HepG2 (cell line): ENCODE data around the gene KIZ. TPM values are rescaled to one million over a fixed set of nuclear protein-coding genes. Genes with fewer than 3 reads are reported as not detected.

ENCODE experiments used
- BRCA1 ChIP-seq: sonication (generic); formaldehyde crosslinking; IDR thresholded peaks from 2 replicates; pipeline ENCODE4 v1.4.0; 2020; ENCODE audit warnings: missing genetic modification reagents
- JDP2 ChIP-seq: sonication (generic); formaldehyde crosslinking; IDR thresholded peaks from 2 replicates; pipeline ENCODE4 v1.8.1; 2022; ENCODE audit warnings: missing genetic modification reagents, borderline replicate concordance
- KDM4B ChIP-seq: sonication (generic); formaldehyde crosslinking; IDR thresholded peaks from 2 replicates; pipeline ENCODE4 v1.4.0; 2020; ENCODE audit warnings: missing genetic modification reagents
- ONECUT2 ChIP-seq: sonication (generic); formaldehyde crosslinking; IDR thresholded peaks from 2 replicates; pipeline ENCODE4 v1.4.0; 2020; ENCODE audit warnings: missing genetic modification reagents
- REPIN1 ChIP-seq: sonication (generic); formaldehyde crosslinking; IDR thresholded peaks from 2 replicates; pipeline ENCODE4 v1.8.0; 2022; ENCODE audit warnings: missing genetic modification reagents, low read depth, mild to moderate bottlenecking, borderline replicate concordance
- SKI ChIP-seq: fragments of 450-650 bp; IDR thresholded peaks from one replicate; pipeline ENCODE4 v1.6.1; 2018; ENCODE audit warnings: mild to moderate bottlenecking; ENCODE audit not compliant: partially characterized antibody
- ZNF317 ChIP-seq: sonication (generic); formaldehyde crosslinking; IDR thresholded peaks from 2 replicates; pipeline ENCODE4 v1.5.0; 2020; ENCODE audit warnings: mild to moderate bottlenecking, missing genetic modification reagents
- ZNF607 ChIP-seq: sonication (generic); formaldehyde crosslinking; IDR thresholded peaks from 2 replicates; pipeline ENCODE4 v1.5.1; 2020; ENCODE audit warnings: missing genetic modification reagents, mild to moderate bottlenecking, borderline replicate concordance
- ZSCAN25 ChIP-seq: sonication (generic); formaldehyde crosslinking; IDR thresholded peaks from 2 replicates; pipeline ENCODE4 v1.8.0; 2022; ENCODE audit warnings: mild to moderate bottlenecking, missing genetic modification reagents
- polyA plus RNA-seq, 8 experiments: library from polyadenylated mRNA; depleted of rRNA in 3 of 8; stranded (reverse) in 7 of 8; unstranded in 1 of 8; fragments of >200 nt; fragmentation: Illumina TruSeq in 4 of 8; extraction: Trizol in 4 of 8; gene quantifications; 2 replicates each; pipeline versions ENCODE4 v1.2.1 to v1.2.3, GENCODE V29; 2011 to 2016; ENCODE audit warnings: low read depth in 4 of 8, missing spikeins in 1 of 8, mixed read lengths in 1 of 8; ENCODE audit not compliant: insufficient read depth in 1 of 8
- total RNA-seq, 5 experiments: library from RNA; depleted of rRNA; stranded (reverse); fragments of >200 nt; fragmentation: Illumina TruSeq; extraction: Trizol; gene quantifications; 2 replicates each; pipeline ENCODE4 v1.2.3, GENCODE V29; 2016; ENCODE audit warnings: low read depth in 1 of 5
- TF ChIP-seq, protein P1 (sequence below): sonication (generic); formaldehyde crosslinking; IDR thresholded peaks from 2 replicates; pipeline ENCODE4 v1.8.1; 2023; ENCODE audit warnings: missing genetic modification reagents, inconsistent platforms, borderline replicate concordance
- TF ChIP-seq, protein P2 (sequence below): sonication (generic); formaldehyde crosslinking; IDR thresholded peaks from 2 replicates; pipeline ENCODE4 v1.5.0; 2020; ENCODE audit warnings: mild to moderate bottlenecking, missing genetic modification reagents, moderate library complexity
- TF ChIP-seq, protein P3 (sequence below): sonication (generic); formaldehyde crosslinking; IDR thresholded peaks from 2 replicates; pipeline ENCODE4 v1.8.0; 2022; ENCODE audit warnings: missing genetic modification reagents, mild to moderate bottlenecking, moderate library complexity, borderline replicate concordance
- TF ChIP-seq, protein P4 (sequence below): sonication (generic); formaldehyde crosslinking; IDR thresholded peaks from 2 replicates; pipeline ENCODE4 v1.4.0; 2020; ENCODE audit warnings: missing genetic modification reagents, mild to moderate bottlenecking, borderline replicate concordance

The KIZ gene
- total and polyA plus RNA-seq, 2 of the 13 experiments (the other 11 are each of a cell fraction or from before 2014, with no cell fraction given), result 46.3 to 114 TPM

DNA sequence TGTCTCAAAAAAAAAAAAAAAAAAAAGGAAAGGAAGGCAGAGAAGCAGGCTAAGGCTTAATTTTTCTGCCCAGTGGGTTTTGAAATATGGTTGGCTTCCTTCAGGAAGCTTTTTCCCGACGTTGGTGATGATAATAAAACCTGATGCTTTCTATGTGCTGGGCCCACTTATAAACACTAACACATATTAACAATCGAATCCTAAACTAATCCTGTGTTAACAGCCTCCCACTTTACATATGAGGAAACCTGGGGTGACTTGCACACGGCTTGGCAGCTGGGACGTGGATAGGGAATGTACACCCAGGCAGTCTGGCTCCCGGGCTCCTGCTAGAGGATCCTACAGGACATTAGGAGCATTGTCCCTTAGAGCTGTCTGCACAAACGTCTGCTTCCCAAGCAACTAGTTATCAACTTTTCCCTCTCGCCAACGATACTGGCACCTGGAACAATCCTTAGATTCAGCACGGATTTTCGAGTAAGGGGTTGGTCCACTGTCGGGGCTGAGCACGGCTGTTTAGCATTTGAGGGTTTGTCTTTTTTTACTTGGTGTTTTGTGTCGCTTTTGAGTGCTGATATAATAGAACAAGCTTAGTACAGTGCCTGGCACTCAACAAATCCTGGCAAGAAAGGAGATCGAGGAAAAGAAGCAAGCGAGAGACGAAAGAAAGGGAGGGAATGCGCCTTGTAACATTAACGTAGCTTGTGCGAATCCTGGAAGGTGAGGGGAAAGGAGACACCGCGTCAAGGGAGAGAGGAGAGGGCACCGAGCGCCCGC, 622 bp upstream of the KIZ start (continued):
- TF ChIP-seq, protein P1, sequence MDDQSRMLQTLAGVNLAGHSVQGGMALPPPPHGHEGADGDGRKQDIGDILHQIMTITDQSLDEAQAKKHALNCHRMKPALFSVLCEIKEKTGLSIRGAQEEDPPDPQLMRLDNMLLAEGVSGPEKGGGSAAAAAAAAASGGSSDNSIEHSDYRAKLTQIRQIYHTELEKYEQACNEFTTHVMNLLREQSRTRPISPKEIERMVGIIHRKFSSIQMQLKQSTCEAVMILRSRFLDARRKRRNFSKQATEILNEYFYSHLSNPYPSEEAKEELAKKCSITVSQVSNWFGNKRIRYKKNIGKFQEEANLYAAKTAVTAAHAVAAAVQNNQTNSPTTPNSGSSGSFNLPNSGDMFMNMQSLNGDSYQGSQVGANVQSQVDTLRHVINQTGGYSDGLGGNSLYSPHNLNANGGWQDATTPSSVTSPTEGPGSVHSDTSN, result no peak
- TF ChIP-seq REPIN1 (CRISPR knock-in tag) (peak; percentile 6; the same call in 1 of the 2 replicates), KDM4B (CRISPR knock-in tag) (no peak), BRCA1 (CRISPR knock-in tag) (peak; percentile 47; the same call in 1 of the 2 replicates), SKI (no peak), ZNF317 (CRISPR knock-in tag) (peak; percentile 42; the same call in 1 of the 2 replicates), ZSCAN25 (CRISPR knock-in tag) (peak; percentile 58; the same call in 1 of the 2 replicates), ONECUT2 (CRISPR knock-in tag) (0 out of 2 replicates have a peak, but pooled peaks have one; percentile 8), ZNF607 (0 out of 2 replicates have a peak, but pooled peaks have one; percentile 28), JDP2 (CRISPR knock-in tag) (no peak)
- TF ChIP-seq, protein P2, sequence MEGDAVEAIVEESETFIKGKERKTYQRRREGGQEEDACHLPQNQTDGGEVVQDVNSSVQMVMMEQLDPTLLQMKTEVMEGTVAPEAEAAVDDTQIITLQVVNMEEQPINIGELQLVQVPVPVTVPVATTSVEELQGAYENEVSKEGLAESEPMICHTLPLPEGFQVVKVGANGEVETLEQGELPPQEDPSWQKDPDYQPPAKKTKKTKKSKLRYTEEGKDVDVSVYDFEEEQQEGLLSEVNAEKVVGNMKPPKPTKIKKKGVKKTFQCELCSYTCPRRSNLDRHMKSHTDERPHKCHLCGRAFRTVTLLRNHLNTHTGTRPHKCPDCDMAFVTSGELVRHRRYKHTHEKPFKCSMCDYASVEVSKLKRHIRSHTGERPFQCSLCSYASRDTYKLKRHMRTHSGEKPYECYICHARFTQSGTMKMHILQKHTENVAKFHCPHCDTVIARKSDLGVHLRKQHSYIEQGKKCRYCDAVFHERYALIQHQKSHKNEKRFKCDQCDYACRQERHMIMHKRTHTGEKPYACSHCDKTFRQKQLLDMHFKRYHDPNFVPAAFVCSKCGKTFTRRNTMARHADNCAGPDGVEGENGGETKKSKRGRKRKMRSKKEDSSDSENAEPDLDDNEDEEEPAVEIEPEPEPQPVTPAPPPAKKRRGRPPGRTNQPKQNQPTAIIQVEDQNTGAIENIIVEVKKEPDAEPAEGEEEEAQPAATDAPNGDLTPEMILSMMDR (CRISPR knock-in tag), result peak; percentile 58
- TF ChIP-seq, protein P3, sequence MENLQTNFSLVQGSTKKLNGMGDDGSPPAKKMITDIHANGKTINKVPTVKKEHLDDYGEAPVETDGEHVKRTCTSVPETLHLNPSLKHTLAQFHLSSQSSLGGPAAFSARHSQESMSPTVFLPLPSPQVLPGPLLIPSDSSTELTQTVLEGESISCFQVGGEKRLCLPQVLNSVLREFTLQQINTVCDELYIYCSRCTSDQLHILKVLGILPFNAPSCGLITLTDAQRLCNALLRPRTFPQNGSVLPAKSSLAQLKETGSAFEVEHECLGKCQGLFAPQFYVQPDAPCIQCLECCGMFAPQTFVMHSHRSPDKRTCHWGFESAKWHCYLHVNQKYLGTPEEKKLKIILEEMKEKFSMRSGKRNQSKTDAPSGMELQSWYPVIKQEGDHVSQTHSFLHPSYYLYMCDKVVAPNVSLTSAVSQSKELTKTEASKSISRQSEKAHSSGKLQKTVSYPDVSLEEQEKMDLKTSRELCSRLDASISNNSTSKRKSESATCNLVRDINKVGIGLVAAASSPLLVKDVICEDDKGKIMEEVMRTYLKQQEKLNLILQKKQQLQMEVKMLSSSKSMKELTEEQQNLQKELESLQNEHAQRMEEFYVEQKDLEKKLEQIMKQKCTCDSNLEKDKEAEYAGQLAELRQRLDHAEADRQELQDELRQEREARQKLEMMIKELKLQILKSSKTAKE (CRISPR knock-in tag), result no peak
- TF ChIP-seq, protein P4, sequence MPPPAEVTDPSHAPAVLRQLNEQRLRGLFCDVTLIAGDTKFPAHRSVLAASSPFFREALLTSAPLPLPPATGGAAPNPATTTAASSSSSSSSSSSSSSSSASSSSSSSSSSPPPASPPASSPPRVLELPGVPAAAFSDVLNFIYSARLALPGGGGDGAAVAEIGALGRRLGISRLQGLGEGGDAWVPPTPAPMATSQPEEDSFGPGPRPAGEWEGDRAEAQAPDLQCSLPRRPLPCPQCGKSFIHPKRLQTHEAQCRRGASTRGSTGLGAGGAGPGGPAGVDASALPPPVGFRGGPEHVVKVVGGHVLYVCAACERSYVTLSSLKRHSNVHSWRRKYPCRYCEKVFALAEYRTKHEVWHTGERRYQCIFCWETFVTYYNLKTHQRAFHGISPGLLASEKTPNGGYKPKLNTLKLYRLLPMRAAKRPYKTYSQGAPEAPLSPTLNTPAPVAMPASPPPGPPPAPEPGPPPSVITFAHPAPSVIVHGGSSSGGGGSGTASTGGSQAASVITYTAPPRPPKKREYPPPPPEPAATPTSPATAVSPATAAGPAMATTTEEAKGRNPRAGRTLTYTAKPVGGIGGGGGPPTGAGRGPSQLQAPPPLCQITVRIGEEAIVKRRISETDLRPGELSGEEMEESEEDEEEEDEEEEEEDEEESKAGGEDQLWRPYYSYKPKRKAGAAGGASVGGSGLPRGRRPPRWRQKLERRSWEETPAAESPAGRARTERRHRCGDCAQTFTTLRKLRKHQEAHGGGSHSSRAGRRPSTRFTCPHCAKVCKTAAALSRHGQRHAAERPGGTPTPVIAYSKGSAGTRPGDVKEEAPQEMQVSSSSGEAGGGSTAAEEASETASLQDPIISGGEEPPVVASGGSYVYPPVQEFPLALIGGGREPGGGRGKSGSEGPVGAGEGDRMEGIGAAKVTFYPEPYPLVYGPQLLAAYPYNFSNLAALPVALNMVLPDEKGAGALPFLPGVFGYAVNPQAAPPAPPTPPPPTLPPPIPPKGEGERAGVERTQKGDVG (CRISPR knock-in tag), result 0 out of 2 replicates have a peak, but pooled peaks have one; percentile 48
